HEK293 (cell line): ENCODE data around the gene ADSS1.

ENCODE experiments used
- MEIS1 ChIP-seq: sonication (generic); formaldehyde crosslinking; IDR thresholded peaks from 2 replicates; pipeline ENCODE4 v1.8.1; 2022; ENCODE audit warnings: missing genetic modification reagents, mild to moderate bottlenecking, borderline replicate concordance
- ZNF670 ChIP-seq: fragments of 450-650 bp; formaldehyde crosslinking; IDR thresholded peaks from 2 replicates; pipeline ENCODE4 v1.5.1; 2016; ENCODE audit warnings: missing biosample characterization, missing genetic modification characterization, low read depth

- TF ChIP-seq ZNF670 (tag by site-specific recombination) (no peak), MEIS1 (CRISPR knock-in tag) (no peak)
These were observed at the start of gene ADSS1 for GRCh38 chr14:104723651-104724406.
